HepG2 (cell line): ENCODE results near the gene ZMYND8. TPM values are rescaled to one million over a fixed set of nuclear protein-coding genes. Genes with fewer than 3 reads are reported as not detected.

ENCODE experiments used
- CC2D1A ChIP-seq: sonication (generic); formaldehyde crosslinking; IDR thresholded peaks from 2 replicates; pipeline ENCODE4 v1.8.1; 2023; ENCODE audit warnings: mild to moderate bottlenecking, missing genetic modification reagents
- FOXA1 ChIP-seq, 2 experiments: fragments of 450-650 bp in 1 of 2; sonication (generic) in 1 of 2; formaldehyde crosslinking in 1 of 2; IDR thresholded peaks; 2 replicates each; pipeline versions ENCODE4 v1.4.0 to v1.6.1; 2016 to 2020; ENCODE audit warnings: missing genetic modification reagents in 1 of 2
- FOXO1 ChIP-seq: sonication (generic); formaldehyde crosslinking; IDR thresholded peaks from 2 replicates; pipeline ENCODE4 v1.4.0; 2020; ENCODE audit warnings: missing genetic modification reagents
- GABPA ChIP-seq, 2 experiments: IDR thresholded peaks; 2 replicates each; pipeline ENCODE4 v1.6.1; 2011 to 2016; ENCODE audit warnings: low read depth in 2 of 2, low read length in 1 of 2, missing biosample characterization in 1 of 2, missing genetic modification characterization in 1 of 2
- IRF2 ChIP-seq: IDR thresholded peaks from 2 replicates; pipeline ENCODE4 v1.6.1; 2018; ENCODE audit warnings: missing genetic modification reagents, missing compliant biosample characterization
- JUN ChIP-seq: sonication (generic); formaldehyde crosslinking; IDR thresholded peaks from 2 replicates; pipeline ENCODE4 v1.4.0; 2020; ENCODE audit warnings: mild to moderate bottlenecking, missing genetic modification reagents
- JUNB ChIP-seq: sonication (generic); formaldehyde crosslinking; IDR thresholded peaks from 2 replicates; pipeline ENCODE4 v1.8.0; 2022; ENCODE audit warnings: missing genetic modification reagents, mild to moderate bottlenecking, borderline replicate concordance
- PHF5A ChIP-seq: IDR thresholded peaks from one replicate; pipeline ENCODE4 v1.6.1; 2018; ENCODE audit warnings: low read depth, missing genetic modification reagents; ENCODE audit not compliant: unreplicated experiment
- POLR2G ChIP-seq: fragments of 200-400 bp; formaldehyde crosslinking; IDR thresholded peaks from 2 replicates; pipeline ENCODE4 v1.6.1; 2018; ENCODE audit warnings: mild to moderate bottlenecking, low read depth, low read length, moderate library complexity
- ZBTB2 ChIP-seq: sonication (generic); formaldehyde crosslinking; IDR thresholded peaks from 2 replicates; pipeline ENCODE4 v1.8.0; 2022; ENCODE audit warnings: low read depth, missing genetic modification reagents
- ZBTB34 ChIP-seq: sonication (generic); formaldehyde crosslinking; IDR thresholded peaks from 2 replicates; pipeline ENCODE4 v1.8.0; 2022; ENCODE audit warnings: mild to moderate bottlenecking, missing genetic modification reagents
- ZNF274 ChIP-seq: sonication (generic); formaldehyde crosslinking; IDR thresholded peaks from 2 replicates; pipeline ENCODE4 v1.5.1; 2020; ENCODE audit warnings: mild to moderate bottlenecking, missing genetic modification reagents
- ZNF678 ChIP-seq: sonication (generic); formaldehyde crosslinking; IDR thresholded peaks from 2 replicates; pipeline ENCODE4 v1.4.0; 2020; ENCODE audit warnings: mild to moderate bottlenecking, missing genetic modification reagents
- polyA plus RNA-seq, 8 experiments: library from polyadenylated mRNA; depleted of rRNA in 3 of 8; stranded (reverse) in 7 of 8; unstranded in 1 of 8; fragments of >200 nt; fragmentation: Illumina TruSeq in 4 of 8; extraction: Trizol in 4 of 8; gene quantifications; 2 replicates each; pipeline versions ENCODE4 v1.2.1 to v1.2.3, GENCODE V29; 2011 to 2016; ENCODE audit warnings: low read depth in 4 of 8, missing spikeins in 1 of 8, mixed read lengths in 1 of 8; ENCODE audit not compliant: insufficient read depth in 1 of 8
- total RNA-seq, 5 experiments: library from RNA; depleted of rRNA; stranded (reverse); fragments of >200 nt; fragmentation: Illumina TruSeq; extraction: Trizol; gene quantifications; 2 replicates each; pipeline ENCODE4 v1.2.3, GENCODE V29; 2016; ENCODE audit warnings: low read depth in 1 of 5
- TF ChIP-seq, protein P1 (sequence below): sonication (generic); formaldehyde crosslinking; IDR thresholded peaks from 2 replicates; pipeline ENCODE4 v1.5.0; 2020; ENCODE audit warnings: mild to moderate bottlenecking, missing genetic modification reagents, borderline replicate concordance
- TF ChIP-seq, protein P2 (sequence below): IDR thresholded peaks from 2 replicates; pipeline ENCODE4 v1.6.1; 2016; ENCODE audit warnings: control low read depth
- TF ChIP-seq, protein P3 (sequence below): IDR thresholded peaks from 2 replicates; pipeline ENCODE4 v1.6.1; 2012; ENCODE audit warnings: low read depth, low read length, improper control_type of control experiment
- TF ChIP-seq, protein P4 (sequence below): IDR thresholded peaks from 2 replicates; pipeline ENCODE4 v1.6.1; 2016; ENCODE audit warnings: low read depth, borderline replicate concordance
- TF ChIP-seq, protein P5 (sequence below): IDR thresholded peaks from 2 replicates; pipeline ENCODE4 v1.6.1; 2018; ENCODE audit warnings: missing genetic modification reagents

The ZMYND8 gene
- total and polyA plus RNA-seq, 2 of the 13 experiments (the other 11 are each of a cell fraction or from before 2014, with no cell fraction given): 53.9 to 84.7 TPM

GRCh38 chr20:47334022-47334551 lies 22.4 kb downstream of the ZMYND8 start (continued):
- TF ChIP-seq ZBTB34 (CRISPR knock-in tag) (no peak), POLR2G (no peak), FOXA1 (IDR thresholded peaks at IDR 0.05) (peak; percentile 54; the same call in 1 of the 2 replicates), FOXA1 (CRISPR knock-in tag; IDR thresholded peaks at IDR 0.05) (peak; percentile 90), JUNB (peak; percentile 72; the same call in 1 of the 2 replicates), PHF5A (peak; percentile 76), CC2D1A (CRISPR knock-in tag) (no peak), ZNF274 (CRISPR knock-in tag) (no peak), IRF2 (CRISPR knock-in tag) (peak; percentile 100), FOXO1 (CRISPR knock-in tag) (peak; percentile 87; the same call in 1 of the 2 replicates), JUN (CRISPR knock-in tag) (peak; percentile 95), GABPA (IDR thresholded peaks at IDR 0.05; ENCODE audit: low read depth, low read length) (no peak), GABPA (CRISPR knock-in tag; IDR thresholded peaks at IDR 0.05; ENCODE audit: low read depth) (peak; percentile 48; the same call in 1 of the 2 replicates), ZBTB2 (CRISPR knock-in tag) (peak; percentile 41; the same call in 1 of the 2 replicates), ZNF678 (CRISPR knock-in tag) (no peak)
- TF ChIP-seq, protein P1, sequence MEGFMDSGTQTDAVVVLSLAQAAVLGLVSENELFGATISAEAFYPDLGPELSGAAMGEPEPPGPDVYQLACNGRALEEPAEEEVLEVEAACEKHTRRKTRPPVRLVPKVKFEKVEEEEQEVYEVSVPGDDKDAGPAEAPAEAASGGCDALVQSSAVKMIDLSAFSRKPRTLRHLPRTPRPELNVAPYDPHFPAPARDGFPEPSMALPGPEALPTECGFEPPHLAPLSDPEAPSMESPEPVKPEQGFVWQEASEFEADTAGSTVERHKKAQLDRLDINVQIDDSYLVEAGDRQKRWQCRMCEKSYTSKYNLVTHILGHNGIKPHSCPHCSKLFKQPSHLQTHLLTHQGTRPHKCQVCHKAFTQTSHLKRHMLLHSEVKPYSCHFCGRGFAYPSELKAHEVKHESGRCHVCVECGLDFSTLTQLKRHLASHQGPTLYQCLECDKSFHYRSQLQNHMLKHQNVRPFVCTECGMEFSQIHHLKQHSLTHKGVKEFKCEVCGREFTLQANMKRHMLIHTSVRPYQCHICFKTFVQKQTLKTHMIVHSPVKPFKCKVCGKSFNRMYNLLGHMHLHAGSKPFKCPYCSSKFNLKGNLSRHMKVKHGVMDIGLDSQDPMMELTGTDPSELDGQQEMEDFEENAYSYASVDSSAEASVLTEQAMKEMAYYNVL (CRISPR knock-in tag): peak; percentile 67; the same call in 1 of the 2 replicates
- TF ChIP-seq, protein P2, sequence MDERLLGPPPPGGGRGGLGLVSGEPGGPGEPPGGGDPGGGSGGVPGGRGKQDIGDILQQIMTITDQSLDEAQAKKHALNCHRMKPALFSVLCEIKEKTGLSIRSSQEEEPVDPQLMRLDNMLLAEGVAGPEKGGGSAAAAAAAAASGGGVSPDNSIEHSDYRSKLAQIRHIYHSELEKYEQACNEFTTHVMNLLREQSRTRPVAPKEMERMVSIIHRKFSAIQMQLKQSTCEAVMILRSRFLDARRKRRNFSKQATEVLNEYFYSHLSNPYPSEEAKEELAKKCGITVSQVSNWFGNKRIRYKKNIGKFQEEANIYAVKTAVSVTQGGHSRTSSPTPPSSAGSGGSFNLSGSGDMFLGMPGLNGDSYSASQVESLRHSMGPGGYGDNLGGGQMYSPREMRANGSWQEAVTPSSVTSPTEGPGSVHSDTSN (CRISPR knock-in tag): peak; percentile 27; the same call in 1 of the 2 replicates
- TF ChIP-seq, protein P3, sequence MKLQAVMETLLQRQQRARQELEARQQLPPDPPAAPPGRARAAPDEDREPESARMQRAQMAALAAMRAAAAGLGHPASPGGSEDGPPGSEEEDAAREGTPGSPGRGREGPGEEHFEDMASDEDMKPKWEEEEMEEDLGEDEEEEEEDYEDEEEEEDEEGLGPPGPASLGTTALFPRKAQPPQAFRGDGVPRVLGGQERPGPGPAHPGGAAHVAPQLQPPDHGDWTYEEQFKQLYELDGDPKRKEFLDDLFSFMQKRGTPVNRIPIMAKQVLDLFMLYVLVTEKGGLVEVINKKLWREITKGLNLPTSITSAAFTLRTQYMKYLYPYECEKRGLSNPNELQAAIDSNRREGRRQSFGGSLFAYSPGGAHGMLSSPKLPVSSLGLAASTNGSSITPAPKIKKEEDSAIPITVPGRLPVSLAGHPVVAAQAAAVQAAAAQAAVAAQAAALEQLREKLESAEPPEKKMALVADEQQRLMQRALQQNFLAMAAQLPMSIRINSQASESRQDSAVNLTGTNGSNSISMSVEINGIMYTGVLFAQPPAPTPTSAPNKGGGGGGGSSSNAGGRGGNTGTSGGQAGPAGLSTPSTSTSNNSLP: peak; percentile 95
- TF ChIP-seq, protein P4, sequence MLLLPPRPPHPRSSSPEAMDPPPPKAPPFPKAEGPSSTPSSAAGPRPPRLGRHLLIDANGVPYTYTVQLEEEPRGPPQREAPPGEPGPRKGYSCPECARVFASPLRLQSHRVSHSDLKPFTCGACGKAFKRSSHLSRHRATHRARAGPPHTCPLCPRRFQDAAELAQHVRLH (CRISPR knock-in tag): no peak
- TF ChIP-seq, protein P5, sequence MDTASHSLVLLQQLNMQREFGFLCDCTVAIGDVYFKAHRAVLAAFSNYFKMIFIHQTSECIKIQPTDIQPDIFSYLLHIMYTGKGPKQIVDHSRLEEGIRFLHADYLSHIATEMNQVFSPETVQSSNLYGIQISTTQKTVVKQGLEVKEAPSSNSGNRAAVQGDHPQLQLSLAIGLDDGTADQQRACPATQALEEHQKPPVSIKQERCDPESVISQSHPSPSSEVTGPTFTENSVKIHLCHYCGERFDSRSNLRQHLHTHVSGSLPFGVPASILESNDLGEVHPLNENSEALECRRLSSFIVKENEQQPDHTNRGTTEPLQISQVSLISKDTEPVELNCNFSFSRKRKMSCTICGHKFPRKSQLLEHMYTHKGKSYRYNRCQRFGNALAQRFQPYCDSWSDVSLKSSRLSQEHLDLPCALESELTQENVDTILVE (CRISPR knock-in tag): peak; percentile 41; the same call in 1 of the 2 replicates
